Measurements from ENCODE around the gene TTC28. TPM values are rescaled to one million over a fixed set of nuclear protein-coding genes. Genes with fewer than 3 reads are reported as not detected.

TTC28 gene
- total and polyA plus RNA-seq, 2 donors (not counting 3 experiments of a cell fraction or from before 2014, with no cell fraction given), result 16.5 to 51.1 TPM

GRCh38 chr22:27959335-27960090 is 720.1 kb downstream of the TTC28 start:
- Histone ChIP-seq H4K20me1 (replicated peaks; ENCODE audit: control insufficient read depth, extremely low read depth, insufficient read depth, low read length) (no peaks in the 10 kb centered on the region), H3K27ac (ENCODE audit: insufficient read depth, low read depth, low read length) (peak overlapping the region; percentile 18), H3K9me3 (replicated peaks; ENCODE audit: control insufficient read depth, insufficient read depth, low read length) (no peaks in the 10 kb centered on the region), H3K27me3 (ENCODE audit: control insufficient read depth in 2 of 2, insufficient read depth in 2 of 2, low read length in 2 of 2) (no peaks in the 10 kb centered on the region), H2AFZ (ENCODE audit: low read depth, low read length) (peak overlapping the region; percentile 32), H3K4me2 (ENCODE audit: insufficient read depth, low read length) (no peak overlapping the region), H3K79me2 (ENCODE audit: control insufficient read depth, insufficient read depth, low read length) (no peaks in the 10 kb centered on the region), H3K9me1 (replicated peaks; ENCODE audit: control insufficient read depth, extremely low read depth, insufficient read depth, low read length) (no peaks in the 10 kb centered on the region), H3K4me1 (ENCODE audit: control insufficient read depth, extremely low read depth, insufficient read depth, low read length) (peaks cover 10% of the 10 kb centered on the region), H3K9ac (replicated peaks; ENCODE audit: extremely low read depth, insufficient read depth, low read length) (peak overlapping the region; percentile 19), H3K36me3 (ENCODE audit: control insufficient read depth in 2 of 2, extremely low read depth in 1 of 2, insufficient read depth in 2 of 2, low read length in 2 of 2) (no peaks in the 10 kb centered on the region), H3K4me3 (replicated peaks in 1 of 3; ENCODE audit: insufficient read depth in 1 of 3, low read depth in 1 of 3, low read length in 3 of 3) (no peak overlapping the region)
- peak; percentile 88 for DNase-seq (ENCODE audit: low read depth, low spot score)
- intact Hi-C loops (cut with micrococcal nuclease), result no loop called here
- POLR2A ChIA-PET, result no interaction called here
- TF ChIP-seq POLR2A (IDR thresholded peaks at IDR 0.05; ENCODE audit: low read depth, low read length) (no peak), MAX (IDR thresholded peaks at IDR 0.05; ENCODE audit: insufficient read depth, insufficient read length) (peak; percentile 37)
- CTCF ChIA-PET, result interaction anchor here (1.0 to 1.6 kb wide), 6 partner anchors 10 to 73 kb away, joined by 3 to 8 read pairs (median 5); no protein-coding TSS in a partner anchor
- dilution Hi-C loops (cut with MboI; ENCODE audit: extremely low pct_ligation_motif_present, low sequenced_read_pairs), result no loop called here
- BruUV-seq (replicated peaks), result no TSS peak
- no peak for FAIRE-seq

- Histone ChIP-seq H3K9me3 (replicated peaks; ENCODE audit: control insufficient read depth, insufficient read depth, low read length) (no peaks in the 10 kb centered on the region), H3K4me2 (ENCODE audit: insufficient read depth, low read length) (no peak overlapping the region), H2AFZ (ENCODE audit: low read depth, low read length) (no peak overlapping the region), H3K27me3 (ENCODE audit: control insufficient read depth in 2 of 2, insufficient read depth in 2 of 2, low read length in 2 of 2) (no peaks in the 10 kb centered on the region), H3K9me1 (replicated peaks; ENCODE audit: control insufficient read depth, extremely low read depth, insufficient read depth, low read length) (no peaks in the 10 kb centered on the region), H3K36me3 (ENCODE audit: control insufficient read depth in 2 of 2, extremely low read depth in 1 of 2, insufficient read depth in 2 of 2, low read length in 2 of 2) (no peaks in the 10 kb centered on the region), H3K4me3 (replicated peaks in 1 of 3; ENCODE audit: insufficient read depth in 1 of 3, low read depth in 1 of 3, low read length in 3 of 3) (no peak overlapping the region), H3K4me1 (ENCODE audit: control insufficient read depth, extremely low read depth, insufficient read depth, low read length) (peaks cover 5% of the 10 kb centered on the region), H3K27ac (ENCODE audit: insufficient read depth, low read depth, low read length) (no peak overlapping the region), H3K79me2 (ENCODE audit: control insufficient read depth, insufficient read depth, low read length) (no peaks in the 10 kb centered on the region), H4K20me1 (replicated peaks; ENCODE audit: control insufficient read depth, extremely low read depth, insufficient read depth, low read length) (no peaks in the 10 kb centered on the region), H3K9ac (replicated peaks; ENCODE audit: extremely low read depth, insufficient read depth, low read length) (no peak overlapping the region)
- peak; percentile 3 for DNase-seq (ENCODE audit: low read depth, low spot score)
- BruUV-seq (replicated peaks), result no TSS peak
- dilution Hi-C loops (cut with MboI; ENCODE audit: extremely low pct_ligation_motif_present, low sequenced_read_pairs), result no loop called here
- TF ChIP-seq GATA2 (IDR thresholded peaks at IDR 0.05; ENCODE audit: insufficient read depth, insufficient read length, low read depth, low read length) (no peak), JUN (IDR thresholded peaks at IDR 0.05; ENCODE audit: borderline replicate concordance, insufficient read depth, insufficient read length, low read depth) (no peak), MAX (IDR thresholded peaks at IDR 0.05; ENCODE audit: insufficient read depth, insufficient read length) (no peak), POLR2A (IDR thresholded peaks at IDR 0.05; ENCODE audit: low read depth, low read length) (no peak), MYC (IDR thresholded peaks at IDR 0.05; ENCODE audit: low read depth, low read length) (no peak), POLR2AphosphoS5 (IDR thresholded peaks at IDR 0.05; ENCODE audit: insufficient read depth, low read depth, low read length) (no peak), FOS (IDR thresholded peaks at IDR 0.05; ENCODE audit: borderline replicate concordance, insufficient read depth, low read length) (no peak), EZH2 (IDR thresholded peaks at IDR 0.05; ENCODE audit: borderline replicate concordance, low read depth, low read length, severe bottlenecking) (no peak), CTCF (IDR thresholded peaks at IDR 0.05; ENCODE audit: extremely low read depth in 1 of 2, insufficient read depth in 1 of 2, low read depth in 1 of 2, low read length in 2 of 2) (no peak)
- intact Hi-C loops (cut with micrococcal nuclease), result no loop called here
- ChIA-PET POLR2A (no interaction called here), CTCF (interaction anchor here (1.3 kb wide), 1 partner anchor 66 kb away, joined by 4 read pairs; no protein-coding TSS in a partner anchor)
- FAIRE-seq, result no peak
Measured at GRCh38 chr22:27952779-27953178, 726.9 kb downstream of the TTC28 start.

All from endothelial cell of umbilical vein (primary cell).